CD1c-positive myeloid dendritic cell (primary cell): Measurements from ENCODE around the gene POMT2.
"Not testable (repeated sequence)": the region's sequence is repeated elsewhere in the genome, so short reads cannot be mapped to it uniquely, and the experiment has no call there.

ENCODE experiments used
- DNase-seq: peaks from one replicate; pipeline ENCODE4 v3.0.0-alpha.2; 2016; ENCODE audit errors: extremely low spot score

The POMT2 gene, protein sequence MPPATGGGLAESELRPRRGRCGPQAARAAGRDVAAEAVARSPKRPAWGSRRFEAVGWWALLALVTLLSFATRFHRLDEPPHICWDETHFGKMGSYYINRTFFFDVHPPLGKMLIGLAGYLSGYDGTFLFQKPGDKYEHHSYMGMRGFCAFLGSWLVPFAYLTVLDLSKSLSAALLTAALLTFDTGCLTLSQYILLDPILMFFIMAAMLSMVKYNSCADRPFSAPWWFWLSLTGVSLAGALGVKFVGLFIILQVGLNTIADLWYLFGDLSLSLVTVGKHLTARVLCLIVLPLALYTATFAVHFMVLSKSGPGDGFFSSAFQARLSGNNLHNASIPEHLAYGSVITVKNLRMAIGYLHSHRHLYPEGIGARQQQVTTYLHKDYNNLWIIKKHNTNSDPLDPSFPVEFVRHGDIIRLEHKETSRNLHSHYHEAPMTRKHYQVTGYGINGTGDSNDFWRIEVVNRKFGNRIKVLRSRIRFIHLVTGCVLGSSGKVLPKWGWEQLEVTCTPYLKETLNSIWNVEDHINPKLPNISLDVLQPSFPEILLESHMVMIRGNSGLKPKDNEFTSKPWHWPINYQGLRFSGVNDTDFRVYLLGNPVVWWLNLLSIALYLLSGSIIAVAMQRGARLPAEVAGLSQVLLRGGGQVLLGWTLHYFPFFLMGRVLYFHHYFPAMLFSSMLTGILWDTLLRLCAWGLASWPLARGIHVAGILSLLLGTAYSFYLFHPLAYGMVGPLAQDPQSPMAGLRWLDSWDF

GRCh38 chr14:77320238-77320935 lies at the start of gene POMT2:
TSS of gene POMT2 (minus strand) at chr14:77320883. CDS start at chr14:77320681, 202 bp downstream.
- peak; percentile 96 for DNase-seq

DNA sequence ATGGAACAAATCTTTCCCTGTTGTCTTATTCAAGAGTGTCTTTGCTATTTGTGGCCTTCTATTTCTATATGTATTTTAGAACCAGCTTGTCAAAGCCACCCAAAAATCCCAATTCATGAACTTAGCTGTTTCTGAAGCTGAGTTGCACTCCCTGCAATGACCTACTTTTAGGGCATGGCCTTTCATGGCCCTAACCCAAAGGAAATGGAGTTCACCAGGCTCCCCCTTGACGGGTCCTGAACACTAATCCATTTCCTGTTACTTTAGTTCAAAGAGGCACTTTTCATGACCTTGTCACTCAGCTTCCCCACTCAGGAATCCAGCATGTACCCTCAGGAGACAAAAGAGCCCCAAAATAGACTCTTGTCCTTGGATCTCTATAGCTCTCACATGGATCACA lies 48.6 kb upstream of the POMT2 start:
- no peak for DNase-seq

DNA sequence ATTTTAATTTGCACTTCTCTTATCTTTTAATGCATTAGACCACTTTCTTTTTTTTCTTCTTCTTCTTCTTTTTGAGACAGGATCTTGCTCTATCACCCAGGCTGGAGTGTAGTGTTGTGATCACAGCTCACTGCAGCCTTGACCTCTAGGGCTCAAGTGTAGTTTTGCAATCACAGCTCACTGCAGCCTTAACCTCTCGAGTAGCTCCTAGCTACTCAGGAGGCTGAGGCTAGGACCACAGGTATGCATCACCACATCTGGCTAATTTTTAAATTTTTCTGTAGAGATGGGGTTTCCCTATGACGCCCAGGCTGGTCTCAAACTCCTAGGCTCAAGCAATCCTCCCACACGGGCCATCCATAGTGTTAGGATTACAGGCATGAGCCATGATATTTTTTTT lies 43.5 kb upstream of the POMT2 start:
- no peak for DNase-seq

- no peak for DNase-seq
These were observed 38.9 kb upstream of the POMT2 start for GRCh38 chr14:77359626-77360025.

DNA sequence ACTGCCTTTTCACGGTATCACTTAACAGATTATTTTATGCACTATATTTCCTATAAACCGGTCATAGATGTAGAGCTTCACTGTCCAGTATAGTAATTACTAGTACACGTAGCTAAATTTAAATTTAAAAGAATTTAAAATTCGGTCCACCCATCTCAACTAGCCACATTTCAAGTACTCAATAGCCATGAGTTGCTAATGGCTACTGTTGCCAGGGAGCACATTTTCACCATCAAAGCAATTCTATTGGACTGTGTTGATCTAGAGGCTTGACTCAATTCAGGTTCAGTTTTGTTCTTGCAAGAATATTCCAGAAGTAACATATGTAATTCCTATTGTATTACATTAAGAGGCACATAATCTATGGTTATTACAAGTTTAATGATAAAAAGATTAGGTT lies 36.2 kb upstream of the POMT2 start:
- no peak for DNase-seq

GRCh38 chr14:77355811-77356210 lies 35.1 kb upstream of the POMT2 start:
- DNase-seq = no peak

GRCh38 chr14:77353469-77354141 lies 32.9 kb upstream of the POMT2 start:
- DNase-seq = no peak

DNA sequence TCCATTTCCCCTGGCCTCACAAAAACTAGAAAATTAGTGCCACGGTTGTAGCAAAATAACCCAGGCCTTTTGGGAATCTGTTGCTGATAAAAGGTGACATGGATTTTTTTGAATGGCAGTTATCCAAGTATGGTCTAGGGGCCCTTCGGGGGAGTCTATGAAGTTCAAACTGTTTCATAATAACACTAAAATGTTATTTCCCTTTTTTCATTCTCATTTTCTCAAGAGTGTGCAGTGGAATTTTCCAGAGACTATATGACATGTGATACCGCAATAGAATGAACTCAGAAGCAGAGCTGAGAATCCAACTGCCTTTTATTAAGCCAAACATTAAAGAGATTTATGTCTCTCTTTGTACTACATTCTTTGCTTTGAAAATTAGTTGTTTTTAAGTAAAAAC lies 27.1 kb upstream of the POMT2 start:
- DNase-seq = peak; percentile 48

- no peak for DNase-seq
These were observed 25.8 kb upstream of the POMT2 start for GRCh38 chr14:77346495-77346894.

- DNase-seq = no peak
These were observed 23.8 kb upstream of the POMT2 start for GRCh38 chr14:77344377-77344996.

GRCh38 chr14:77343662-77344061 lies 23.0 kb upstream of the POMT2 start:
- DNase-seq = no peak

- DNase-seq = no peak
These were observed 22.2 kb upstream of the POMT2 start for GRCh38 chr14:77342726-77343397.

- no peak for DNase-seq
These were observed 19.7 kb upstream of the POMT2 start for GRCh38 chr14:77340389-77340788.

DNA sequence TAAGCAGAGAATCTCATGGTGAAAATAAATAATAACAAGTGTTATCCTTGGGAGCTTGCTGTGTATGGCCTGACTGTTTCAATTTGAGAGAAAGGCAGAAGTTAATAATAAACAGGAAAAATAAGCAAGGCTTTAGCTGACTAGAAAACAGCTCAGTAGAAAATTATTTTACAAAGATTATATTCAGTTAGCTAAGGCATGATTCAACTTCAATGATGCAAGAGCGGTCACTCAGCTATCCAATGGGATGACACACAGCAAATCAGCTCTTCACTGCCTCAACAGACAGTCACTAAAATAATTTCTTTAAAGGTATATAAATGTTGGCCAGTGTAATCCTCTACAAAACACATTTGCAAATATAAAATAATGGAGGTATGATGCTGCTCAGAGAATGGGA lies 18.7 kb upstream of the POMT2 start:
- no peak for DNase-seq

DNA sequence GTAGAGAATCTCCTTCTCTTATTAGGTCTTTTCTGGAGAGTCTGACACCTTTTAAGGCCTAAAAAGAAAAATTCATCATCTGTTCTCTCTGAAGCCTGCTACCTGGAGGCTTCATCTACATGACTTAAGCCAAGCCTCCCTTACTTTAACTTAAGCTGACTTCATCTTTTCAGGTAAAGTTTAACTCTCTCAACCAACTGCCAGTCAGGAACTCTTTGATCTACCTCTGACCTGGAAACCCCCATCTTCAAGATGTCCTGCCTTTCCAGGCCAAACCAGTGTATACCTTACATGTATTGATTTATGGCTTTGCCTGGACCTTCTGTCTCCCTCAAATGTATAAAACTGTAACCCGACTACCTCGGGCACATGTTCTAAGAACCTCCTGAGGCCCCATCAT lies 17.6 kb upstream of the POMT2 start:
- DNase-seq = no peak

DNA sequence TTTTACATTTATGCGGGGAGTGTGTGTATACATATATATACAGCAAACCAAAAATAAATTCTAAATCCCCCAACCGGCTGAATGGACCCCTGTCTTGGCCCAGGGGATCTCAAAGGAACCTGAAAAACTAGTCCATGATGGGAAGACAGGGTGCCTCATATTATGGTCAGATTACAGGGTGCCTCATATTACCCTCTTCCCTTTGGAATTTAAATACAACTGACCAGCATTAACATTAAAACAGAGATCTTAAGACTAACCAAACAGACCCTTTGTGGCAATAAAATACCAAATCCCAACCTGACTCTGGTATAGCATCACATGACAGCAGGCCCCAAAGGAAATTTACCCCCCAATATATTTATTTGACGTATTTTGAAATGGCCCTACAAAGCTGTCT lies 17.2 kb upstream of the POMT2 start:
- no peak for DNase-seq

DNA sequence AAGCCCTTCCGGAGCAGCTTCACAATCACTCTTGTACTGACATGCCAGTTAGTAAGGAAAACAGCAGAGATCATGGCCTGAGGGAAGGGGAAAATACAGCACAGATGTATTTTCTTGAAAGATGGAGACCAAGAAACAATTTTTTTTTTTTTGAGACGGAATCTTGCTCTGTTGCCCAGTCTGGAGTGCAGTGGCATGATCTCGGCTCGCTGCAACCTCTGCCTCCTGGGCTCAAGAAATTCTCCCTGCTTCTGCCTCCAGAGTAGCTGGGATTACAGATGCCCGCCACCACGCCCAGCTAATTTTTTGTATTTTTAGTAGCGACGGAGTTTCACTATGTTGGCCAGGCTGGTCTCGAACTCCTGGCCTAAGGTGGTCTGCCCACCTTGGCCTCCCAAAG lies 16.6 kb upstream of the POMT2 start:
- not testable (repeated sequence) for DNase-seq

- DNase-seq = no peak
These were observed 14.9 kb upstream of the POMT2 start for GRCh38 chr14:77335576-77335975.

GRCh38 chr14:77329872-77330271 lies 9.2 kb upstream of the POMT2 start:
- no peak for DNase-seq

- no peak for DNase-seq
These were observed 6.4 kb upstream of the POMT2 start for GRCh38 chr14:77327111-77327510.

DNA sequence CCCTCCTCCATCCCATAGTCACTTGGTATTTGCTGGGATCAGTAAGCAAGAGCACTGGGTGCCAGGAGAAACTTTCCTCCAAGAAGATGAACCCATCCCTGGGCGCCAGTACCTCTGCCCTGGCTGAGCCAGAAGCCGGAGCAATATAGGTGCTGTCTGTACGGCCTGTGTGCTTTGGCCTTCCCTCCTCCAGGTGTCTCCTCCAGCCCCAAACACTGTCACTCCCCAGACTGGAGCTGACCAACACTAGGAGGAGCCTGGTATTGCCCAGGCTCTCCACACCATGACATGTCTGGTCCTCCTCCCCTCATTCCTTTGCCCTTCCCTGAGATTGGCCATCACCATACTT lies 5.0 kb upstream of the POMT2 start:
- no peak for DNase-seq
